Thyroid gland (tissue), 4 donors: ENCODE data around the gene FKBP6.
"Not testable (repeated sequence)": the region's sequence is repeated elsewhere in the genome, so short reads cannot be mapped to it uniquely, and the experiment has no call there.

Experiments used
- POLR2A ChIP-seq, 2 donors: fragments of 450-650 bp; IDR thresholded peaks; one replicate each; pipeline ENCODE4 v1.6.1; 2017; ENCODE audit warnings: antibody characterized with exemption in 2 of 2, mild to moderate bottlenecking in 2 of 2, moderate library complexity in 1 of 2
- TF ChIP-seq, protein P1 (sequence below), 6 experiments: fragments of 200-600 bp in 3 of 6; fragments of 450-650 bp in 3 of 6; sonication (generic) in 3 of 6; IDR thresholded peaks; one replicate each; pipeline ENCODE4 v1.5.1; 2016 to 2019; ENCODE audit warnings: antibody characterized with exemption in 6 of 6, mild to moderate bottlenecking in 2 of 6, inconsistent platforms in 1 of 6, moderate library complexity in 1 of 6

DNA sequence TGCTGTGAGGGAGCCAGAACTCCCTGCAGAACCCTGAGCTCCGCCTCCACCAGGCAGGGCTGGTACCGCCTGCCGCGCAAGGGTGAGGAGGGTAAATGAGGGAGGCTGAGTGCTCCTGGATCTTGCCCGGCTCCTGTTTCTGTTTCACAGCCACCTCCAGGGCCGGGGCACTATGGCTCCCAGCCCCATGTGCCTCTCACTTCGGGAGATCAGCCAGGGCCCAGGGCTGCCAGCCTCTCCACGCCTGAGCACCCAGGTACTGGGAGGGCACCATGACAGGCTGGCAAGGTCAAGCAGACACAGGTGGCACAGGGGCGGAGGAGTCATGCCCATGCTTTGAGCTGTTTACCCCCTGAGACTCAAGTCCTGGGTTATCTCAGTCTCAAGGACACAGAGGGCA, 8.4 kb upstream of the FKBP6 start:
- TF ChIP-seq, protein P1, sequence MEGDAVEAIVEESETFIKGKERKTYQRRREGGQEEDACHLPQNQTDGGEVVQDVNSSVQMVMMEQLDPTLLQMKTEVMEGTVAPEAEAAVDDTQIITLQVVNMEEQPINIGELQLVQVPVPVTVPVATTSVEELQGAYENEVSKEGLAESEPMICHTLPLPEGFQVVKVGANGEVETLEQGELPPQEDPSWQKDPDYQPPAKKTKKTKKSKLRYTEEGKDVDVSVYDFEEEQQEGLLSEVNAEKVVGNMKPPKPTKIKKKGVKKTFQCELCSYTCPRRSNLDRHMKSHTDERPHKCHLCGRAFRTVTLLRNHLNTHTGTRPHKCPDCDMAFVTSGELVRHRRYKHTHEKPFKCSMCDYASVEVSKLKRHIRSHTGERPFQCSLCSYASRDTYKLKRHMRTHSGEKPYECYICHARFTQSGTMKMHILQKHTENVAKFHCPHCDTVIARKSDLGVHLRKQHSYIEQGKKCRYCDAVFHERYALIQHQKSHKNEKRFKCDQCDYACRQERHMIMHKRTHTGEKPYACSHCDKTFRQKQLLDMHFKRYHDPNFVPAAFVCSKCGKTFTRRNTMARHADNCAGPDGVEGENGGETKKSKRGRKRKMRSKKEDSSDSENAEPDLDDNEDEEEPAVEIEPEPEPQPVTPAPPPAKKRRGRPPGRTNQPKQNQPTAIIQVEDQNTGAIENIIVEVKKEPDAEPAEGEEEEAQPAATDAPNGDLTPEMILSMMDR (IDR thresholded peaks at IDR 0.05): not testable (repeated sequence)
- TF ChIP-seq POLR2A (IDR thresholded peaks at IDR 0.05): not testable (repeated sequence)
